T-helper 17 cell (primary cell): Measurements from ENCODE around the gene PANK4. TPM values are rescaled to one million over a fixed set of nuclear protein-coding genes. Genes with fewer than 3 reads are reported as not detected.
A peak's percentile ranks its signal among the peaks of the same experiment; 100 is the strongest.

ENCODE experiments used
- ATAC-seq: fragments of 150-1000 bp; cut with Tn5 transposase; 2 replicates; pipeline ENCODE4 v1.10.0; 2021; ENCODE audit warnings: mild to moderate bottlenecking, moderate library complexity
- DNase-seq, 3 donors: peaks; one replicate each; pipeline versions ENCODE4 v3.0.0 to v3.0.0-alpha.2; 2020 to 2021
- H3K9me3 ChIP-seq: one replicate; pipeline ENCODE4 v1.7.0; 2013; ENCODE audit warnings: low read length, mild to moderate bottlenecking; ENCODE audit not compliant: control insufficient read depth, poor library complexity, severe bottlenecking
- H3K27ac Mint-ChIP-seq: one replicate; pipeline ENCODE4 v1.8.0; 2022; ENCODE audit warnings: mild to moderate bottlenecking, moderate library complexity, mixed read lengths
- H3K27me3 Mint-ChIP-seq: one replicate; pipeline ENCODE4 v1.8.0; 2022; ENCODE audit warnings: mixed read lengths
- H3K36me3 Mint-ChIP-seq: one replicate; pipeline ENCODE4 v1.8.0; 2022; ENCODE audit warnings: low read depth, mixed read lengths
- H3K4me1 Mint-ChIP-seq: one replicate; pipeline ENCODE4 v1.8.0; 2022; ENCODE audit warnings: mild to moderate bottlenecking, mixed read lengths
- H3K4me3 Mint-ChIP-seq: one replicate; pipeline ENCODE4 v1.8.0; 2022; ENCODE audit warnings: mild to moderate bottlenecking, moderate library complexity, mixed read lengths
- total RNA-seq, 4 donors: library from RNA in 2 of 4; stranded (reverse) in 2 of 4; gene quantifications; one replicate each; pipeline ENCODE4 v1.2.3 and lab custom pipeline; 2022 to 2026

The PANK4 gene
- total RNA-seq, 2 donors from 2014 or later: 47.9 to 53.5 TPM

GRCh38 chr1:2495546-2495945, 30.9 kb downstream of the PANK4 start:
- no peaks in the 10 kb centered on the region for H3K27me3 Mint-ChIP-seq
- peaks cover 29% of the 10 kb centered on the region for H3K4me1 Mint-ChIP-seq
- H3K4me3 Mint-ChIP-seq: no peak overlapping the region
- no peak for DNase-seq
- H3K27ac Mint-ChIP-seq: no peak overlapping the region
- H3K36me3 Mint-ChIP-seq: no peaks in the 10 kb centered on the region
- no peak for ATAC-seq
- no peaks in the 10 kb centered on the region for H3K9me3 ChIP-seq

- Mint-ChIP-seq H3K36me3 (no peaks in the 10 kb centered on the region), H3K4me3 (no peak overlapping the region), H3K27ac (no peak overlapping the region), H3K27me3 (no peaks in the 10 kb centered on the region), H3K4me1 (peaks cover 24% of the 10 kb centered on the region)
- no peak for DNase-seq
- ATAC-seq: no peak
- no peaks in the 10 kb centered on the region for H3K9me3 ChIP-seq
Observed at GRCh38 chr1:2495026-2495425, 31.4 kb downstream of the PANK4 start.

GRCh38 chr1:2494323-2494693, 32.1 kb downstream of the PANK4 start:
- Mint-ChIP-seq H3K4me1 (peaks cover 21% of the 10 kb centered on the region), H3K27ac (no peak overlapping the region), H3K27me3 (no peaks in the 10 kb centered on the region), H3K4me3 (no peak overlapping the region), H3K36me3 (no peaks in the 10 kb centered on the region)
- ATAC-seq: no peak
- H3K9me3 ChIP-seq: no peaks in the 10 kb centered on the region
- no peak for DNase-seq

- Mint-ChIP-seq H3K27me3 (no peaks in the 10 kb centered on the region), H3K4me3 (peak overlapping the region; percentile 67), H3K27ac (no peak overlapping the region), H3K4me1 (peaks cover 21% of the 10 kb centered on the region), H3K36me3 (peaks cover 2% of the 10 kb centered on the region)
- ATAC-seq (peak; percentile 14), DNase-seq (no peak)
- H3K9me3 ChIP-seq: no peaks in the 10 kb centered on the region
Observed at GRCh38 chr1:2493691-2494322, 32.6 kb downstream of the PANK4 start.

- no peak for ATAC-seq
- no peak for DNase-seq
- H3K27me3 Mint-ChIP-seq: no peaks in the 10 kb centered on the region
- H3K9me3 ChIP-seq: no peaks in the 10 kb centered on the region
- no peak overlapping the region for H3K27ac Mint-ChIP-seq
- peaks cover 21% of the 10 kb centered on the region for H3K4me1 Mint-ChIP-seq
- peaks cover 2% of the 10 kb centered on the region for H3K36me3 Mint-ChIP-seq
- H3K4me3 Mint-ChIP-seq: no peak overlapping the region
Observed at GRCh38 chr1:2493218-2493617, 33.2 kb downstream of the PANK4 start.

- no peaks in the 10 kb centered on the region for H3K27me3 Mint-ChIP-seq
- H3K36me3 Mint-ChIP-seq: peaks cover 2% of the 10 kb centered on the region
- H3K27ac Mint-ChIP-seq: no peak overlapping the region
- H3K4me3 Mint-ChIP-seq: no peak overlapping the region
- ATAC-seq (no peak), DNase-seq (no peak)
- H3K9me3 ChIP-seq: no peaks in the 10 kb centered on the region
- peaks cover 21% of the 10 kb centered on the region for H3K4me1 Mint-ChIP-seq
Observed at GRCh38 chr1:2492091-2492490, 34.3 kb downstream of the PANK4 start.

GRCh38 chr1:2489615-2490014, 36.8 kb downstream of the PANK4 start:
- DNase-seq (no peak), ATAC-seq (no peak)
- Mint-ChIP-seq H3K4me3 (no peak overlapping the region), H3K27ac (no peak overlapping the region), H3K27me3 (no peaks in the 10 kb centered on the region), H3K4me1 (peaks cover 15% of the 10 kb centered on the region), H3K36me3 (peaks cover 2% of the 10 kb centered on the region)
- H3K9me3 ChIP-seq: no peaks in the 10 kb centered on the region

- H3K27me3 Mint-ChIP-seq: no peaks in the 10 kb centered on the region
- peaks cover 2% of the 10 kb centered on the region for H3K36me3 Mint-ChIP-seq
- H3K9me3 ChIP-seq: no peaks in the 10 kb centered on the region
- ATAC-seq (no peak), DNase-seq (no peak)
- H3K4me3 Mint-ChIP-seq: no peak overlapping the region
- H3K4me1 Mint-ChIP-seq: peaks cover 11% of the 10 kb centered on the region
- no peak overlapping the region for H3K27ac Mint-ChIP-seq
Observed at GRCh38 chr1:2488688-2489087, 37.7 kb downstream of the PANK4 start.

GRCh38 chr1:2486558-2486957, 39.8 kb downstream of the PANK4 start:
- Mint-ChIP-seq H3K27ac (no peak overlapping the region), H3K4me1 (peaks cover 6% of the 10 kb centered on the region), H3K36me3 (peaks cover 2% of the 10 kb centered on the region), H3K4me3 (no peak overlapping the region), H3K27me3 (no peaks in the 10 kb centered on the region)
- no peaks in the 10 kb centered on the region for H3K9me3 ChIP-seq
- DNase-seq (no peak), ATAC-seq (no peak)

- H3K4me3 Mint-ChIP-seq: no peak overlapping the region
- no peak overlapping the region for H3K27ac Mint-ChIP-seq
- H3K36me3 Mint-ChIP-seq: peaks cover 2% of the 10 kb centered on the region
- ATAC-seq: no peak
- no peaks in the 10 kb centered on the region for H3K27me3 Mint-ChIP-seq
- H3K9me3 ChIP-seq: no peaks in the 10 kb centered on the region
- peaks cover 6% of the 10 kb centered on the region for H3K4me1 Mint-ChIP-seq
- no peak for DNase-seq
Observed at GRCh38 chr1:2486041-2486440, 40.4 kb downstream of the PANK4 start.

- no peak for ATAC-seq
- Mint-ChIP-seq H3K27ac (no peak overlapping the region), H3K4me3 (no peak overlapping the region), H3K4me1 (peaks cover 6% of the 10 kb centered on the region), H3K27me3 (no peaks in the 10 kb centered on the region), H3K36me3 (peaks cover under 1% of the 10 kb centered on the region)
- DNase-seq: no peak
- H3K9me3 ChIP-seq: no peaks in the 10 kb centered on the region
Observed at GRCh38 chr1:2483970-2484369, 42.4 kb downstream of the PANK4 start.

- ATAC-seq (no peak), DNase-seq (no peak)
- Mint-ChIP-seq H3K4me1 (peaks cover 6% of the 10 kb centered on the region), H3K27me3 (no peaks in the 10 kb centered on the region), H3K4me3 (no peak overlapping the region), H3K27ac (no peak overlapping the region), H3K36me3 (no peaks in the 10 kb centered on the region)
- no peaks in the 10 kb centered on the region for H3K9me3 ChIP-seq
Observed at GRCh38 chr1:2483026-2483425, 43.4 kb downstream of the PANK4 start.

- no peaks in the 10 kb centered on the region for H3K9me3 ChIP-seq
- no peak for DNase-seq
- no peak overlapping the region for H3K4me3 Mint-ChIP-seq
- H3K4me1 Mint-ChIP-seq: peaks cover 6% of the 10 kb centered on the region
- no peaks in the 10 kb centered on the region for H3K36me3 Mint-ChIP-seq
- no peak for ATAC-seq
- H3K27me3 Mint-ChIP-seq: no peaks in the 10 kb centered on the region
- no peak overlapping the region for H3K27ac Mint-ChIP-seq
Observed at GRCh38 chr1:2482588-2482987, 43.8 kb downstream of the PANK4 start.

GRCh38 chr1:2481885-2482284, 44.5 kb downstream of the PANK4 start:
- Mint-ChIP-seq H3K36me3 (no peaks in the 10 kb centered on the region), H3K4me3 (no peak overlapping the region), H3K27ac (no peak overlapping the region), H3K27me3 (no peaks in the 10 kb centered on the region), H3K4me1 (peaks cover 6% of the 10 kb centered on the region)
- ATAC-seq (no peak), DNase-seq (no peak)
- H3K9me3 ChIP-seq: no peaks in the 10 kb centered on the region
